ENCODE data around the gene RRM2. TPM values are rescaled to one million over a fixed set of nuclear protein-coding genes. Genes with fewer than 3 reads are reported as not detected.

Gene RRM2
- total RNA-seq, 4 donors from 2014 or later = 1.7 to 4.6 TPM; not detected in 2

DNA sequence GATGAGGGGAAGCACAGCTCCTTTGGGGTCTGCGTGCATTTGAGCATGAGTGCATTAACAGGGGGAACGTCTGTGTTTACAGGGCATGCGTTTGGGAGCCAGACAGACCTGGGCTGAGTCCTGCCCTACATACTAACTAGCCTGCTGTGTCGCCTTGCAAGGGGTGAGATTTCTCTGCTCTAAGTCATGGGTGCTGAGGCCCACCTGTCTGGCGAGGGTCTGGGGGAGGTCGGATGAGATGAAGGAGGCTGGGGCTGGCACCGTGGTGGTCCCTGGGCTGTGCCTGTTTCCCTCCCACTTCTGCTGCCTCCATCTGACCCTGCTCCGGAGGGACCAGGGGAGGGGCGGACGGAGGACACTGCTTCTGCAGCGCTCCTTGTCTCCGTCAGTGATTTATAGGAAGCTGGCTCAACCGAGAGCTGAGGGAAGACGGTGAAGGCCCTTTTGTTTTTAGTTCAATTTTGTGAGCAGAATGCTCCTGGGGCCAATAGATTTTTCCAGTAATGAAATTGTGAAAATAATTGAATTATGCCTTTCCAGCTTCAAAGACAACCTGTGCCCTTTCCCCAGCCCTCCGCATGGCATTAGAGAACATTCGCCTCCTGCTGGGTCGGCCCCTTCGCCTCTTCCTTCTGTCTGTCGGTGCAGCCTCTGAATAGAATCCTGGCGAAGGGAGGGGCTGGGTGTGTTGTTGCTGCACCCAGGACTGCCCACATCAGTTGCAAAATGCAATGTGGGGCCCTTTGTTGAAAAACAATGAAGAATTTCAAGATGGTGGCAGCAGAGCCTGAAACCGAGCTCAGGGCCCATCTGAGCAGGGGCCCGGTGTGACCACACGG lies 49.7 kb downstream of the RRM2 start:
- H3K27me3 ChIP-seq = no peaks in the 10 kb centered on the region
- no peaks in the 10 kb centered on the region for H3K4me1 ChIP-seq
- no peak overlapping the region for H3K27ac ChIP-seq (replicated peaks in 1 of 4)
- H3K36me3 ChIP-seq = no peaks in the 10 kb centered on the region
- WGBS = 86% methylated on average over 23 of the region's 23 CpGs
- H3K4me3 ChIP-seq = no peak overlapping the region
- no peak for DNase-seq (ENCODE audit: extremely low spot score)
- no peak for TF ChIP-seq EP300 (IDR thresholded peaks at IDR 0.05)
- no peak for TF ChIP-seq POLR2AphosphoS5 (IDR thresholded peaks at IDR 0.05)
- TF ChIP-seq, protein P1, sequence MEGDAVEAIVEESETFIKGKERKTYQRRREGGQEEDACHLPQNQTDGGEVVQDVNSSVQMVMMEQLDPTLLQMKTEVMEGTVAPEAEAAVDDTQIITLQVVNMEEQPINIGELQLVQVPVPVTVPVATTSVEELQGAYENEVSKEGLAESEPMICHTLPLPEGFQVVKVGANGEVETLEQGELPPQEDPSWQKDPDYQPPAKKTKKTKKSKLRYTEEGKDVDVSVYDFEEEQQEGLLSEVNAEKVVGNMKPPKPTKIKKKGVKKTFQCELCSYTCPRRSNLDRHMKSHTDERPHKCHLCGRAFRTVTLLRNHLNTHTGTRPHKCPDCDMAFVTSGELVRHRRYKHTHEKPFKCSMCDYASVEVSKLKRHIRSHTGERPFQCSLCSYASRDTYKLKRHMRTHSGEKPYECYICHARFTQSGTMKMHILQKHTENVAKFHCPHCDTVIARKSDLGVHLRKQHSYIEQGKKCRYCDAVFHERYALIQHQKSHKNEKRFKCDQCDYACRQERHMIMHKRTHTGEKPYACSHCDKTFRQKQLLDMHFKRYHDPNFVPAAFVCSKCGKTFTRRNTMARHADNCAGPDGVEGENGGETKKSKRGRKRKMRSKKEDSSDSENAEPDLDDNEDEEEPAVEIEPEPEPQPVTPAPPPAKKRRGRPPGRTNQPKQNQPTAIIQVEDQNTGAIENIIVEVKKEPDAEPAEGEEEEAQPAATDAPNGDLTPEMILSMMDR (IDR thresholded peaks at IDR 0.05) = no peak
- intact Hi-C loops (cut with DNase I) = no loop called here
- no peaks in the 10 kb centered on the region for H3K9me3 ChIP-seq

DNA sequence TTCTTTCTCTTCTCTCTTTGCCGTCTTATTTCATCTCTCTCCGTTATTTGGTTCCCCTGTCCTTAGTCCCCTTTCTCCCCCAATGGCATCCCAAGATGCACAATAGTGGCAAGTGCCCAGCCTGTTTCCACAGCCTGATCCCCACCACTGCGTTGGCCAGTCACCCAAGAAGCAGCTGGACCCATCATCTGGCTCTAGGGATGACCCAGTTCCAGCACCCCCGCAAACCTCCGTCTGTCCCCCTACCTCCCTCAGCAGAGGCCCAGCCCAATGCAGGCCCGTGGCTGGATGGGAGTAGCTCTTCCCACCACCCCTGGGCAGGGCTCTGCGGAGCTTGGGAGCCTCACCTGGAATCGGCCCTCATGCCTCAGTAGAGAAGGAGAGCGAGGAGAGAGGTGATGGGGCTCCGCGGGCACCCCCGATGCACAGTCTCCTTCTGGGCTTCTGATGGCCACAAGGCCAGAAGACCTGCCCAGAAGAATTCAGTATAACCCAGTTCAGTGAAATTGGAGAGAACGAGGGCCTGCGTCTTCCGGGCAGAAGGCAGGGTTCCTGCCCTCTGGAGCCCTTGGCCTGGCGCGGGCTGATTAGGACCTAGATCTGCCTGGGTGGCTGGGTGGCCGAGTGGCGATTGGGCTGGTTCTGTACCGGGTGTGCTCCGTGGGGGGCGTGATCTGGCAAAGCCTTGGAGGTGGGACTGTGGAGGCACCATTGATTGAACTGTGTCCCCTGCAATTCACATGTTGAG lies 50.9 kb downstream of the RRM2 start:
- WGBS = 97% methylated on average over 16 of the region's 22 CpGs
- no peak overlapping the region for H3K27ac ChIP-seq (replicated peaks in 1 of 4)
- no peaks in the 10 kb centered on the region for H3K36me3 ChIP-seq
- no peaks in the 10 kb centered on the region for H3K4me1 ChIP-seq
- no peak overlapping the region for H3K4me3 ChIP-seq
- intact Hi-C loops (cut with DNase I) = no loop called here
- no peaks in the 10 kb centered on the region for H3K9me3 ChIP-seq
- no peaks in the 10 kb centered on the region for H3K27me3 ChIP-seq
- DNase-seq (ENCODE audit: extremely low spot score) = no peak
- TF ChIP-seq POLR2AphosphoS5 (IDR thresholded peaks at IDR 0.05) (no peak), POLR2A (IDR thresholded peaks at IDR 0.05; ENCODE audit: low read depth) (no peak), EP300 (IDR thresholded peaks at IDR 0.05) (no peak)
- TF ChIP-seq, protein P1 (IDR thresholded peaks at IDR 0.05) = no peak

DNA sequence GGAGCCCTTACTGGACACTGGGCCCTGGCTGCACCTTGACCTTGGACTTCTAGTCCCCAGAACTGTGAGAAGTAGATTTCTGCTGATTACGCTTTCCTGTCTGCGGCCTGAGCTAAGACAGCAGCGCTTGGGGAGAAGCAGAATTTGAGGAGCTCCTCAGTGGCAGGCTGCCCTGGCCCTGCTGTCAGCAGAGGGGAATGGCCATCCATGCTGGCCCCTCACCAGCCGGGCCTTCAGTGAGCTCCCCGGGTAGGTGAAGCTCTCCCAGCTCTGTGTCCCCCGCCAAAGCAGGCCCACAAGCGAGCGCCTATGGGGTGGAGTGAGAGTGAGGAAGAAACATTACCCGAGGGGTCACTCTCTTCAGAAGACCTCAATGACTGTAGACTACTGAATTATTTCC lies 51.6 kb downstream of the RRM2 start:
- no peaks in the 10 kb centered on the region for H3K36me3 ChIP-seq
- no peak overlapping the region for H3K4me3 ChIP-seq
- TF ChIP-seq EP300 (IDR thresholded peaks at IDR 0.05) = no peak
- TF ChIP-seq, protein P1 (IDR thresholded peaks at IDR 0.05) = no peak
- no peaks in the 10 kb centered on the region for H3K4me1 ChIP-seq
- intact Hi-C loops (cut with DNase I) = no loop called here
- H3K27ac ChIP-seq (replicated peaks in 1 of 4) = no peak overlapping the region
- DNase-seq (ENCODE audit: extremely low spot score) = no peak
- H3K9me3 ChIP-seq = no peaks in the 10 kb centered on the region
- WGBS = 90% methylated on average over 9 of the region's 9 CpGs
- no peaks in the 10 kb centered on the region for H3K27me3 ChIP-seq

DNA sequence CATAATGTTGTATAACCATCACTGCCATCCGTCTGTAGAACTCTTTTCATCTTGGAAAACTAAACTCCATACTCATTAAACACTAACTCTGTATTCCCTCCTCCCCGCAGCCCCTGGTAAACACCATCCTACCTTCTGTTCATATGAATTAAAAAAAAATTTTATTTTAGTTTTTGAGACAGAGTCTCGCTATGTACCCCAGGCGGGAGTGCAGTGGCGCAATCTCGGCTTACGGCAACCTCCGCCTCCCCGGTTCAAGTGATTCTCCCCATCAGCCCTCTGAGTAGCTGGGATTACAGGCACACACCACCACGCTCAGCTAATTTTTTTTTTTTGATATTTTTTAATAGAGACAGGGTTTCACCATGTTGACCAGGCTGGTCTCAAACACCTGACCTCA lies 52.9 kb downstream of the RRM2 start:
- H3K27me3 ChIP-seq = no peaks in the 10 kb centered on the region
- no peaks in the 10 kb centered on the region for H3K4me1 ChIP-seq
- H3K9me3 ChIP-seq = no peaks in the 10 kb centered on the region
- H3K36me3 ChIP-seq = no peaks in the 10 kb centered on the region
- intact Hi-C loops (cut with DNase I) = no loop called here
- no peak overlapping the region for H3K4me3 ChIP-seq
- no peak for DNase-seq (ENCODE audit: extremely low spot score)
- WGBS = 95% methylated on average over 10 of the region's 10 CpGs
- no peak overlapping the region for H3K27ac ChIP-seq (replicated peaks in 1 of 4)
- TF ChIP-seq POLR2A (IDR thresholded peaks at IDR 0.05; ENCODE audit: low read depth) (no peak), EP300 (IDR thresholded peaks at IDR 0.05) (no peak), POLR2AphosphoS5 (IDR thresholded peaks at IDR 0.05) (no peak)
- TF ChIP-seq, protein P1 (IDR thresholded peaks at IDR 0.05) = no peak
